Bronchial epithelial cell (primary cell): ENCODE results near the gene KDM4B. TPM values are rescaled to one million over a fixed set of nuclear protein-coding genes. Genes with fewer than 3 reads are reported as not detected.

Experiments used
- DNase-seq: peaks from one replicate; pipeline ENCODE4 v3.0.0-alpha.2; 2010; ENCODE audit warnings: low read depth
- FAIRE-seq: peaks from 2 replicates; lab custom pipeline; 2011; peaks lifted over from hg19 to GRCh38; lab: Jason Lieb, UNC
- H3K27me3 ChIP-seq: 2 replicates; pipeline ENCODE4 v1.5.1; 2011; ENCODE audit warnings: low read length; ENCODE audit not compliant: control insufficient read depth, insufficient read depth
- H3K36me3 ChIP-seq: 2 replicates; pipeline ENCODE4 v1.5.1; 2011; ENCODE audit warnings: low read length; ENCODE audit not compliant: control insufficient read depth, insufficient read depth
- H3K4me3 ChIP-seq: 2 replicates; pipeline ENCODE4 v1.5.1; 2011; ENCODE audit warnings: mild to moderate bottlenecking, low read depth, low read length, control low read depth
- CTCF ChIP-seq: IDR thresholded peaks from 2 replicates; pipeline ENCODE4 v1.5.1; 2011; ENCODE audit warnings: mild to moderate bottlenecking, moderate library complexity, low read length, control low read depth, inconsistent platforms; ENCODE audit not compliant: insufficient read depth, severe bottlenecking
- total RNA-seq: library from RNA; depleted of rRNA; stranded (reverse); fragments of >200 nt; gene quantifications from 2 replicates; pipeline ENCODE4 v1.2.1, GENCODE V29; 2014

The KDM4B gene
- total RNA-seq, 1 donor from 2014 or later = 12.6 TPM

GRCh38 chr19:5125376-5125775, 156.5 kb downstream of the KDM4B start:
- no peak for FAIRE-seq

GRCh38 chr19:5125797-5126497, 157.0 kb downstream of the KDM4B start:
- Histone ChIP-seq H3K36me3 (peaks cover 9% of the 10 kb centered on the region), H3K27me3 (no peaks in the 10 kb centered on the region), H3K4me3 (no peak overlapping the region)
- DNase-seq (no peak), FAIRE-seq (no peak)
- no peak for TF ChIP-seq CTCF

More at GRCh38 chr19:5125376-5125775, 156.5 kb downstream of the KDM4B start:
- TF ChIP-seq CTCF = no peak
- no peak for DNase-seq
- H3K36me3 ChIP-seq = peaks cover 11% of the 10 kb centered on the region
- no peak overlapping the region for H3K4me3 ChIP-seq
- no peaks in the 10 kb centered on the region for H3K27me3 ChIP-seq

- Histone ChIP-seq H3K27me3 (no peaks in the 10 kb centered on the region), H3K4me3 (no peak overlapping the region), H3K36me3 (peaks cover 9% of the 10 kb centered on the region)
- DNase-seq (no peak), FAIRE-seq (no peak)
- TF ChIP-seq CTCF = no peak
Measured at GRCh38 chr19:5126498-5127223, 157.7 kb downstream of the KDM4B start.

- Histone ChIP-seq H3K4me3 (no peak overlapping the region), H3K27me3 (no peaks in the 10 kb centered on the region), H3K36me3 (peaks cover 8% of the 10 kb centered on the region)
- FAIRE-seq (no peak), DNase-seq (no peak)
- no peak for TF ChIP-seq CTCF
Measured at GRCh38 chr19:5127717-5128116, 158.8 kb downstream of the KDM4B start.

- DNase-seq (no peak), FAIRE-seq (no peak)
- TF ChIP-seq CTCF = no peak
- no peak overlapping the region for H3K4me3 ChIP-seq
- H3K27me3 ChIP-seq = no peaks in the 10 kb centered on the region
- H3K36me3 ChIP-seq = peaks cover 10% of the 10 kb centered on the region
Measured at GRCh38 chr19:5128251-5128935, 159.5 kb downstream of the KDM4B start.
